ENCODE data around the gene ZNF552. TPM values are rescaled to one million over a fixed set of nuclear protein-coding genes. Genes with fewer than 3 reads are reported as not detected.

ZNF552 gene
- total RNA-seq, 1 experiment from 2014 or later = 12.0 TPM

GRCh38 chr19:57789288-57789687 lies 25.4 kb downstream of the ZNF552 start:
- no peaks in the 10 kb centered on the region for H3K9me3 ChIP-seq (ENCODE audit: low read length)
- H3K9me2 ChIP-seq (replicated peaks; ENCODE audit: low read length) = no peaks in the 10 kb centered on the region
- BruUV-seq (replicated peaks) = no TSS peak
- TF ChIP-seq EZH2phosphoT487 (IDR thresholded peaks at IDR 0.05; ENCODE audit: borderline replicate concordance, low read length) = no peak
- TF ChIP-seq CTCF (conservative IDR thresholded peaks at IDR 0.05; ENCODE audit: low read depth, low read length) = no peak
- TF ChIP-seq EZH2 (IDR thresholded peaks at IDR 0.05; ENCODE audit: low read length, unreplicated experiment) = no peak
- H3F3A ChIP-seq (ENCODE audit: low read length, unreplicated experiment) = no peaks in the 10 kb centered on the region
- no peak overlapping the region for H2AFZ ChIP-seq (ENCODE audit: low read length)
- intact Hi-C loops (cut with micrococcal nuclease) = no loop called here
- POLR2A ChIA-PET (ENCODE audit: unreplicated experiment) = no interaction called here
- no peaks in the 10 kb centered on the region for H4K20me1 ChIP-seq (ENCODE audit: low read length)
- H3K9ac ChIP-seq (ENCODE audit: low read length) = no peak overlapping the region
- H3K79me2 ChIP-seq (ENCODE audit: low read length) = peaks cover 10% of the 10 kb centered on the region; the same call in 1 of the 2 replicates
- H3K36me3 ChIP-seq (ENCODE audit: low read depth, low read length) = peaks cover 59% of the 10 kb centered on the region
- DNase-seq = no peak
- H3K27me3 ChIP-seq (ENCODE audit: low read length) = no peaks in the 10 kb centered on the region
- H3K27ac ChIP-seq (ENCODE audit: low read length) = no peak overlapping the region
- CTCF ChIA-PET = no interaction called here
- no peak overlapping the region for H3K4me2 ChIP-seq (ENCODE audit: low read length)
- no peak overlapping the region for H3K4me3 ChIP-seq (ENCODE audit: low read length)
- ATAC-seq = no peak
- H3K4me1 ChIP-seq (ENCODE audit: insufficient read depth, low read length) = no peaks in the 10 kb centered on the region

- peaks cover 57% of the 10 kb centered on the region for H3K36me3 ChIP-seq (ENCODE audit: low read depth, low read length)
- POLR2A ChIA-PET (ENCODE audit: unreplicated experiment) = no interaction called here
- H2AFZ ChIP-seq (ENCODE audit: low read length) = no peak overlapping the region
- H3K27me3 ChIP-seq (ENCODE audit: low read length) = no peaks in the 10 kb centered on the region
- H3K4me3 ChIP-seq (ENCODE audit: low read length) = no peak overlapping the region
- no peak overlapping the region for H3K9ac ChIP-seq (ENCODE audit: low read length)
- no peaks in the 10 kb centered on the region for H3K9me2 ChIP-seq (replicated peaks; ENCODE audit: low read length)
- peaks cover 14% of the 10 kb centered on the region; the same call in 1 of the 2 replicates for H3K79me2 ChIP-seq (ENCODE audit: low read length)
- no TSS peak for BruUV-seq (replicated peaks)
- H3K27ac ChIP-seq (ENCODE audit: low read length) = no peak overlapping the region
- intact Hi-C loops (cut with micrococcal nuclease) = no loop called here
- no peaks in the 10 kb centered on the region for H3K9me3 ChIP-seq (ENCODE audit: low read length)
- no peaks in the 10 kb centered on the region for H3F3A ChIP-seq (ENCODE audit: low read length, unreplicated experiment)
- H3K4me1 ChIP-seq (ENCODE audit: insufficient read depth, low read length) = no peaks in the 10 kb centered on the region
- TF ChIP-seq EZH2 (IDR thresholded peaks at IDR 0.05; ENCODE audit: low read length, unreplicated experiment) = no peak
- no peak for TF ChIP-seq CTCF (conservative IDR thresholded peaks at IDR 0.05; ENCODE audit: low read depth, low read length)
- TF ChIP-seq EZH2phosphoT487 (IDR thresholded peaks at IDR 0.05; ENCODE audit: borderline replicate concordance, low read length) = no peak
- DNase-seq (no peak), ATAC-seq (no peak)
- CTCF ChIA-PET = interaction anchor here (0.7 kb wide), 1 partner anchor 14 kb away, joined by 3 read pairs; no protein-coding TSS in a partner anchor
- H4K20me1 ChIP-seq (ENCODE audit: low read length) = no peaks in the 10 kb centered on the region
- H3K4me2 ChIP-seq (ENCODE audit: low read length) = no peak overlapping the region
These were observed 26.5 kb downstream of the ZNF552 start for GRCh38 chr19:57788114-57788692.

DNA sequence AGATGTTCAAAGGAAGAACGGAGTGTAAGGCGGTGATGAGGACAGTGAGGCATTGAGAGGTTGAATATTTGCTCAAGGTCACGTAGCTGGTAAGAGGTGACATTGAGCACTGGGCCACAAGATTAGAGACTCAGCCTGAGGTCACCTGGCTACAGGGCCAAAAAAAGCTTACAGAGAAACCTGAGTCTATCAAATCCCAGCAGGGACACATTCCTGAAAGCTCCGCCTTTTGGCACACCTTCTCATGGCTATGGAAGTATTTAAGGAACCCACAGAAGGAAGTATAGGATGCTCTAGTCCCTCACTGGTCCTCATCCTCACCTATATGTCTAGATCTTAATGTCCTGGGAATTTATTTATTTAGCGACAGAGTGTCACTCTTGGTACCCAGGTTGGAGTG lies 27.8 kb downstream of the ZNF552 start:
- ChIA-PET POLR2A (ENCODE audit: unreplicated experiment) (no interaction called here), CTCF (no interaction called here)
- no peak overlapping the region for H3K4me3 ChIP-seq (ENCODE audit: low read length)
- no peaks in the 10 kb centered on the region for H3K4me1 ChIP-seq (ENCODE audit: insufficient read depth, low read length)
- H3K27ac ChIP-seq (ENCODE audit: low read length) = no peak overlapping the region
- no peaks in the 10 kb centered on the region for H3K9me3 ChIP-seq (ENCODE audit: low read length)
- no peak overlapping the region for H3K9ac ChIP-seq (ENCODE audit: low read length)
- no peak for DNase-seq
- H3K36me3 ChIP-seq (ENCODE audit: low read depth, low read length) = peaks cover 56% of the 10 kb centered on the region
- H3F3A ChIP-seq (ENCODE audit: low read length, unreplicated experiment) = no peaks in the 10 kb centered on the region
- peaks cover 17% of the 10 kb centered on the region; the same call in 1 of the 2 replicates for H3K79me2 ChIP-seq (ENCODE audit: low read length)
- H3K27me3 ChIP-seq (ENCODE audit: low read length) = no peaks in the 10 kb centered on the region
- H3K9me2 ChIP-seq (replicated peaks; ENCODE audit: low read length) = no peaks in the 10 kb centered on the region
- H2AFZ ChIP-seq (ENCODE audit: low read length) = no peak overlapping the region
- no peak overlapping the region for H3K4me2 ChIP-seq (ENCODE audit: low read length)
- intact Hi-C loops (cut with micrococcal nuclease) = no loop called here
- BruUV-seq (replicated peaks) = no TSS peak
- no peaks in the 10 kb centered on the region for H4K20me1 ChIP-seq (ENCODE audit: low read length)
- ATAC-seq = no peak
- no peak for TF ChIP-seq EZH2 (IDR thresholded peaks at IDR 0.05; ENCODE audit: low read length, unreplicated experiment)

Measured in PC-3 (cell line).